ENCODE measurements around the gene NETO1. TPM values are rescaled to one million over a fixed set of nuclear protein-coding genes. Genes with fewer than 3 reads are reported as not detected.
A peak's percentile ranks its signal among the peaks of the same experiment; 100 is the strongest.

Gene NETO1
- total RNA-seq, 1 donor from 2014 or later = 3.3 TPM

- TF ChIP-seq, protein P1, sequence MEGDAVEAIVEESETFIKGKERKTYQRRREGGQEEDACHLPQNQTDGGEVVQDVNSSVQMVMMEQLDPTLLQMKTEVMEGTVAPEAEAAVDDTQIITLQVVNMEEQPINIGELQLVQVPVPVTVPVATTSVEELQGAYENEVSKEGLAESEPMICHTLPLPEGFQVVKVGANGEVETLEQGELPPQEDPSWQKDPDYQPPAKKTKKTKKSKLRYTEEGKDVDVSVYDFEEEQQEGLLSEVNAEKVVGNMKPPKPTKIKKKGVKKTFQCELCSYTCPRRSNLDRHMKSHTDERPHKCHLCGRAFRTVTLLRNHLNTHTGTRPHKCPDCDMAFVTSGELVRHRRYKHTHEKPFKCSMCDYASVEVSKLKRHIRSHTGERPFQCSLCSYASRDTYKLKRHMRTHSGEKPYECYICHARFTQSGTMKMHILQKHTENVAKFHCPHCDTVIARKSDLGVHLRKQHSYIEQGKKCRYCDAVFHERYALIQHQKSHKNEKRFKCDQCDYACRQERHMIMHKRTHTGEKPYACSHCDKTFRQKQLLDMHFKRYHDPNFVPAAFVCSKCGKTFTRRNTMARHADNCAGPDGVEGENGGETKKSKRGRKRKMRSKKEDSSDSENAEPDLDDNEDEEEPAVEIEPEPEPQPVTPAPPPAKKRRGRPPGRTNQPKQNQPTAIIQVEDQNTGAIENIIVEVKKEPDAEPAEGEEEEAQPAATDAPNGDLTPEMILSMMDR (conservative IDR thresholded peaks at IDR 0.05; ENCODE audit: low read depth, low read length) = no peak
- DNase-seq (ENCODE audit: low read depth) = no peak
- H3K4me3 ChIP-seq (ENCODE audit: low read depth, low read length) = peak overlapping the region; percentile 61
Observed at GRCh38 chr18:72866901-72867745, 664 bp downstream of the NETO1 start.

DNA sequence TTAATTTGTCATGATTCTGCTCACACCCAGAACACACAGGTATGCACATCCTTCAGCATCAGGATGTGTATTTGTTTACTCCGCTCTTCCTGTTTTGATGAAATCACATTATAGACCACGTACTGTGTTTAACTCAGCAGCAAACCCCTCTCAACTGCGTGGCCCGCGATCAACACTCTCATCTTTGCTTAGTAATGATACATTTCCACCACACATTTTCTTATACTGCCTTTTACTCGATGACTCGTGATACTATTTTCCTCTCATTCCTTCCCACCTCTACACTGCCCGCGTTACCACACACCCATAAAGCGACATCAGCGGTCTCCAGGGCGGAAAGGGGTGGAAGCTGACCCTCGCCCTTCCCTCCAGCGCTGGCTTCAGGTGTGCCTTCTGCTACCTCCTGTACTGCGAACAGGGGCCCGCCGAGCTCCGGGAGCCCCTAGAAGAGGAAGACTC is 1.3 kb downstream of the NETO1 start:
- DNase-seq (ENCODE audit: low read depth) = no peak
- TF ChIP-seq, protein P1 (conservative IDR thresholded peaks at IDR 0.05; ENCODE audit: low read depth, low read length) = no peak
- H3K4me3 ChIP-seq (ENCODE audit: low read depth, low read length) = peak overlapping the region; percentile 57

GRCh38 chr18:72863754-72864153 is 4.0 kb downstream of the NETO1 start:
- no peak for DNase-seq (ENCODE audit: low read depth)
- no peak overlapping the region for H3K4me3 ChIP-seq (ENCODE audit: low read depth, low read length)
- TF ChIP-seq, protein P1 (conservative IDR thresholded peaks at IDR 0.05; ENCODE audit: low read depth, low read length) = no peak

DNA sequence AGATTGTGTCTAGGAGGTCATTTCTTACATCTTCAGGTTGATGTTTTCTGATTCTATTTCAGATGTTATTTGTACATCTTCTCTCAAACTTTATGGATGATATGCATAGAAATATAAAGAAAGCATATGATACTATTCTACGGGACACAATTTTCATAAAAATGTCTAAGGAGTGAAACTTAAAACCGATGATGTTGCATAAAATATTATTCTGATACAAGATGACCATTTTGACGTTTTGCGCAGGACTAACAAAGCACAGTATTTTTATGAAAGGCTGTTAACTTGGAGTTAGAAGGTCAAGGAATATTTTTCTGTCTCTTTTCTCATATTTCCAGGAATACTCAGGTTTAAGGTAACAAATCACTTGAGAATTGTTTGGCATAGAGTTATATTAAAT is 8.7 kb downstream of the NETO1 start:
- TF ChIP-seq, protein P1 (conservative IDR thresholded peaks at IDR 0.05; ENCODE audit: low read depth, low read length) = no peak

GRCh38 chr18:72849671-72850070 is 18.1 kb downstream of the NETO1 start:
- TF ChIP-seq, protein P1 (conservative IDR thresholded peaks at IDR 0.05; ENCODE audit: low read depth, low read length) = no peak
- no peak for DNase-seq (ENCODE audit: low read depth)
- no peak overlapping the region for H3K4me3 ChIP-seq (ENCODE audit: low read depth, low read length)

More for the DNA sequence above, 8.7 kb downstream of the NETO1 start:
- no peak for DNase-seq (ENCODE audit: low read depth)
- no peak overlapping the region for H3K4me3 ChIP-seq (ENCODE audit: low read depth, low read length)

- no peak overlapping the region for H3K4me3 ChIP-seq (ENCODE audit: low read depth, low read length)
- DNase-seq (ENCODE audit: low read depth) = no peak
- TF ChIP-seq, protein P1 (conservative IDR thresholded peaks at IDR 0.05; ENCODE audit: low read depth, low read length) = no peak
Observed at GRCh38 chr18:72848503-72849237, 19.1 kb downstream of the NETO1 start.
